Measurements from ENCODE around the gene TGFBI.

The TGFBI gene

DNA sequence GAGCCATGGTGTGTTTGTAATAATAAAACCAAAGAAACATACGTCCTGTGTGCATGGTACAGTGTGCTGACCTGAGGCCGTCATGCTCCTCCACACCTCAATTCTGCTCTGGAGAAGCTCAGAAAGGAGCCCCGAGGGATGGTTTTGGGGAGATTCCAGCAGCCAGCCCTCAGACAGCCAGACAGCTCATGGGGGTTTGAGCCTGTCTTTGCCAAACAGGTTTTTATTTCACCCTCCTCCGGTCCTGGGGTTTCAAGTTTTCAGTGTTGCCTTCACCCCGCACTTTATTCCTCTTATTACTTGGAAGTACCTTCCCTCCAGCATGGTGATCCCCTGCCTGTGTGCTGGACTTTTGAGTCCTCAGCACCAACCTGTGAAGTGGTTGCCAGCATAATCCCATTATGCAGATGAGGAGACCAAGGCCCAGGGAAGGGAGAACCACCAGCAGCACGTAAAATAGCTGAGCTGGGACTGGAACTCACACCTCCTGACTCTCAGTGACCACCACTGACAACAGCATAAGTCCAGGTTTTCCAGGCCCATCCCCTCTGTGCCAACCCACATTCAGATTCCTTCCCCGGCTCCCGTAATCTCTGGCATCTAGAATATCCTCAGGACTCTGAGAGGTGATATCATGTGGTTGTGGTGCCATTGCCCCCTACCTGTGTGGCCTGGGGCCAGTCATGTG is 35.1 kb downstream of the TGFBI start:
- DNase-seq (ENCODE audit: low read depth in 2 of 2), result no peak

GRCh38 chr5:136064510-136064909 is 35.7 kb downstream of the TGFBI start:
- no peak for DNase-seq (ENCODE audit: low read depth in 2 of 2)

DNA sequence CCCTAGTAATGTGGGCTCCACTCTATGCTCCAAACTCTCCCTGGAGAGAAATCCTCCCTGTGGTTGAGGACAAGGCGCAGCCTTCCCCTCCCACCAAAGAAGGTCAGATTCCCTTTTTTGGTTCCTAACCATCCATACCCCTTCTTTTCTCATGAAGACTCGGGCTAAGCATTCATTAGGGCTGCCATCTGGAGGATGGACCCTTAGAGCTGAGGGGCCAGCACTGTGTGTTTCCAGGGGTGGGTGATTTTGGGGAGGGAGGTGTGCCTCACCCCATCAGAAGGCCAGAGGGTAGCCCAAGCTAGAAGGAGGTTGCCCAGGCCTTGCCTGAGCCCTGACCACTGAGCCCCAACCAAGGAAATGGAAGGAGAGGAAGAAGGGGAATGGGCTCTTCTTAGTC is 36.8 kb downstream of the TGFBI start:
- DNase-seq (ENCODE audit: low read depth in 2 of 2), result no peak

DNA sequence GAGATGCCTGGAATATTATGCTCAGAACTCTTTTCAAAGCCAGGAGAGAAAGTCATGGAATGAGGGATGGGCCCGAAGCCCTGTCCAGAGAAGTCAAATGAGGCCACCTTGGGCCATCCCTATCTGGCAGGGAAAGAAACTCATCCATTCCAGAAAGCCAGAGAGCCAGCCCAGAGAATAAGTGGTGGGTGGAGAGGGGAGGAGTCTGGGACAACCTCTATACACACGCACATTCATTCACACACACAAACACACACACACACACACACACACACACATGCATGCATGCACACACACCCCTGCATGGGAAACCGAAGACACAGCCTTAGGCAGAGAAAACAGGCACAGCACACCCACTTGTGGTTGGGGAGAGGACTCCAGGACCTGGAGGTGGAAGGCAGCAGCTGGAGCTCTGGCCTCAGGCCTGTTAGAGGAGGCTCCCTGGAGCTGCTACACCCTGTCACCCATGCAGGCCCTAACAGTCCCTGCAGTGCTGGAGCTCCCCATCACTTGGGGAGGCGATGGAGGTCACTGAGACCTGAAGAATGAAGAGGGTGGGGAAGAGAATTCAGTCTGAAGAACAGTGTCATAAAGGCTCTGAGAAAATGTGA is 38.0 kb downstream of the TGFBI start:
- peak in 1 of 2 experiments; percentile 45 for DNase-seq (ENCODE audit: low read depth in 2 of 2)

GRCh38 chr5:136067422-136067821 is 38.6 kb downstream of the TGFBI start:
- no peak for DNase-seq (ENCODE audit: low read depth in 2 of 2)

- DNase-seq (ENCODE audit: low read depth in 2 of 2), result no peak
These were observed 41.9 kb downstream of the TGFBI start for GRCh38 chr5:136070486-136071285.

DNA sequence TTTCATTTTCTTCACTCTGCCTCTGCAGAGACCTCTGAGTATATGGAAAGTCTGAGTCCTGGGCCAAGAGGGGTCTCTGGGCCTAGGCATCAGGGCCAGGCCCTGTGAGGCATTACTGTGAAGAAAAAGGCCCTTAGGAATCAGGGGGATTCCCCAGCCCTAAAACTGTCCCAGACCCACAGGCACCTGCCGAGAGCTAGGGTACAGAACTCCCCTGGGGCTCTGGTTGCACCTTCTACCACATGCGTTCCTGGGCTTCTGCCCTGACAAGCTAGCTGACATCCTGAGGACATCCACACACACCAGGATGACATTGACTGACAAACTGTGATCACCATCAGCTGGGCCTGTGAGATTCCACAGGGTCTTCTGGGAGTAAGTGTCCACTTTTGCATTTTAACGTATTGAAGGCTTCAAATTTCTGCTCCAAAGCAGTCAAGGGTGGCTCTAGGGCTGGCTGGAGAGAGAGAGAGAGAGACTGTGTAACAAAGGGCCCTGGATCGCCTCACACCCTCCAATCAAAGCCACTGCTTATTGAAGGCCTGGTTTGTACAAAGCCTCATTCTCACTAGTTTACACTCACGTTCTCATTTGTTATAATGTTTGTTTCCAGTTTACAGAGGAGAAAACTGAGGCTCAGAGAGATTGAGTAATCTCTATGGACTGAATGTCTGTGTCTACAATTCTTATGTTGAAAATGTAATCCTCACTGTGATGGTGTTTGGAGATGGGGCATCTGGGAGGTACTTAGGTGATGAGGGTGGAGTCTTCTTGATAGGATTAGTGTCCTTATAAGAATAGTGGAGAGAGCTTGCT is 45.1 kb downstream of the TGFBI start:
- no peak for DNase-seq (ENCODE audit: low read depth in 2 of 2)

GRCh38 chr5:136075466-136075891 is 46.7 kb downstream of the TGFBI start:
- peak in 1 of 2 experiments; percentile 51 for DNase-seq (ENCODE audit: low read depth in 2 of 2)

DNA sequence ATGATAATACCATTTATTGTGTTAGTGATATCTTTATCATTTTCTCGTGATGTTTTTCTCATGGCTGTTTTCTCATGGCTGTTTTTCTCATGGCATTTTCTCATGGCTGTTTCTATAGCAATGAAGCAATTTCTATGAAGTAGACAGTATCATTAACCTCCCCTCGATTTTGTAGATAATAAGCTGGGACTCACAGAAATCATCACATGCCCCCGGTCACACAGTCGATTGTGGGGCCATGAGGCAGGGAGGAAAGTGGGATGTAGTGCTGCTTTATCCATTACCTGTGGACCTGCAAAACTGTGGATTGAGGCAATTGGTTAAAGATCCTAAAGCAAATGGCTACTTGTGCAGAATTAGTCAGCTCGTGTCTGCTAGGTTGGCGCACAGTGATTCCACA is 47.3 kb downstream of the TGFBI start:
- DNase-seq (ENCODE audit: low read depth in 2 of 2), result no peak

GRCh38 chr5:136076881-136077445 is 48.2 kb downstream of the TGFBI start:
- DNase-seq (ENCODE audit: low read depth in 2 of 2), result no peak

GRCh38 chr5:136079195-136079985 is 50.6 kb downstream of the TGFBI start:
- no peak for DNase-seq (ENCODE audit: low read depth in 2 of 2)

DNA sequence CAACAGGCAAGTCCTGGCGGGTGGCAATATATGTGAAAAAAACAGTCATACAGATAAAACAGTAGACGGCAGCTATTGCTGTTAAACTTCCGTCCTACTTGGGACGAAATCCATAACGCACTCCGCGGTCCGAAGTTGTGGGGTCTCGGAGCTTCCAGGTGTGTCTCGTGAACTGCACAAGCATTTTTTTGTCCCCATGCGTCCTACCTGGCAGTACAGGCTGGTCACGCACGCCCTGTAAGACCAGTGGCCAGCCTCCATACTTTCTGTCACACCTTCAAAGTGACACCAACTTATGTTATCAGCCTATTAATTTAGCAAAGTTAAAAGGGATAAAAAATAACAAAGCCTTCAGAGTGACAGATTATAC is 51.3 kb downstream of the TGFBI start:
- no peak for DNase-seq (ENCODE audit: low read depth in 2 of 2)

GRCh38 chr5:136080483-136081216 is 51.9 kb downstream of the TGFBI start:
- peak; percentile 70 to 75 for DNase-seq (ENCODE audit: low read depth in 2 of 2)

DNA sequence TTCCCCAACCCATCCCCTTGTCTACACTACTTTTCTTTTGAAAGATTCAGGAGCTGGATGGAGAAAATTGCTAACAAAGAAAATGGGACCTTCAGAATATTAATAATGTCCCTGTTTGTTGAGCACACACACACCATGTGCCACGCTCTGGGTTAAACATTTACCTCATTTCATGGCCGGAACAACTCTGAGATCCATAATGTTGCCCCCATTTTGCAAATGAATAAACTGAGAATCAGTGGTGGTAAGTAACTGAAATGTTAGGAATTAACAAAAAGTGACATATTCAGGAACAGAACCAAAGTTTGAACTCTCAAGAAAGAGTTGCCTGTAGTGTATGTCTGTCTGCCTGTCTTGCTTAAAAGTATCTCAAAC is 52.4 kb downstream of the TGFBI start:
- no peak for DNase-seq (ENCODE audit: low read depth in 2 of 2)

DNA sequence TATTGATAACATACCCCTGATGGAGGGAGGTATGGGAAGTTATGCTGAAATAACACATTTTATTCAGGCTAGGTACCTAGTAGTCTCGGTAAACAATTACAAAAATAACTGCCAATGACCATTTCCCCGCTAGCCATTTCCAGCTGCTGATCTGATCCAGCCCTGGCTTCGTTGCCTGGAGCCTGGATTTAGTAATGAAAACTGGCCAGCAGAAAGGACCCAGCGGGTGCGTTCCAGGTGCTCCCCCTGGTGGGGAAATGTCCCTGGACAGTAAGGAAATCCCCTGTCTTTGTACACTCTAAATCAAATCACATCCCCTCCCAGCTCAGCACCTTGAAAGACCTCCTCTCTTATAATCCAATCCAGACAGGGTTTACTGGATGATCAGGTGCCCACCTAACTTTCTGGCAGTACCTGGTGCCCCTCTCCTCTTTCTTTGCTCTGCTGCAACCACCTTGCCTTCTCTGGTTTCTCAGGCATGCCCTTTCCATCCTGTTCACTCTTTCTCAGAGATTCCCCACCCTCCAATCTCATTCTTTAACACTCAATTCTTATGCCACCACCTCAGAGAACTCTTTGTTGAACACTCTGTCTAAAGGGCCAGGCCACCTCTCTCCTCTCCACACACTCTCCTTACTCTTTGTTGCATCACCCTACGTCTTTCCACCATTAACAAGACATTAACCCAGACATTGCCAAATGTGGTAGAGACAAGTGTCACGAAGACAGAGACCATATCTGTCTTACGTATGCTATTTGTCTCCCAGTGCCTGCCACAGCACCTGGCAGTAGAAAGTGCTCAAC is 53.8 kb downstream of the TGFBI start:
- DNase-seq (ENCODE audit: low read depth in 2 of 2), result peak; percentile 42

DNA sequence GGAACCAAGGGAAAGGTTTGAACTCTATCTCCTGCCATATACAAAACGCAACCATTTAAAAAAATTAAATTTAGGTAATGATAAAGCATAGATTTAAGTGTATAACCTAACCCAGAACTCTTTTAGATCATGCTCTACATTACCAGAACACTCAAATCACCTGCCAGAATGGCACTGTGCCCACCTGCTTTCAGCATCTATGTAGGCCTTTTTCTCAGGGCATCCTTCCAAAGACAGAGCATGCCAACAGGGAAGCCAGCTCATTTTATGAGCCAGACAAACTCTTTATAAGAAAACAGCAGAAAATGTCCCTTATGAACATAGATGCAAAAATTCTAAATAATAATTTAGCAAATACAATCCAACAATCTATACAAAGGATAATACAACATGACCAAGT is 55.9 kb downstream of the TGFBI start:
- DNase-seq (ENCODE audit: low read depth in 2 of 2), result no peak

- no peak for DNase-seq (ENCODE audit: low read depth in 2 of 2)
These were observed 58.2 kb downstream of the TGFBI start for GRCh38 chr5:136086783-136087566.
